GM12878 (cell line): ENCODE measurements around the gene LBX1. TPM values are rescaled to one million over a fixed set of nuclear protein-coding genes. Genes with fewer than 3 reads are reported as not detected.

Source experiments
- ATAC-seq: fragments of 200-7000 bp; cut with Tn5 transposase; 3 replicates; pipeline ENCODE4 v1.9.1; 2020; ENCODE audit warnings: mild to moderate bottlenecking, moderate library complexity
- BruUV-seq: library from RNA; stranded (reverse); fragments of 400-500 nt; replicated peaks from 2 replicates; lab custom pipeline; 2021; lab: Mats Ljungman, UMichigan
- CTCF ChIA-PET: fragments of 300-600 bp; sonication (Branson Sonifier 250); formaldehyde crosslinking; extraction: SDS; loops from one replicate; lab custom pipeline; 2021; ENCODE audit warnings: inconsistent platforms; lab: Yijun Ruan, JAX
- POLR2A ChIA-PET: fragments of 350-600 bp; formaldehyde crosslinking; extraction: SDS; loops from one replicate; lab custom pipeline; 2021; ENCODE audit warnings: inconsistent platforms; lab: Charles Lee
- RAD21 ChIA-PET: fragments of 300-600 bp; sonication (Branson Sonifier 250); formaldehyde crosslinking; loops from one replicate; lab custom pipeline; 2023; ENCODE audit warnings: antibody characterized with exemption; ENCODE audit not compliant: unreplicated experiment; lab: Charles Lee
- SMC1A ChIA-PET: fragments of 300-600 bp; sonication (Branson Sonifier 250); formaldehyde crosslinking; loops from one replicate; lab custom pipeline; 2023; ENCODE audit not compliant: unreplicated experiment, uncharacterized antibody; lab: Charles Lee
- DNase-seq: peaks from one replicate; pipeline ENCODE4 v3.0.0-alpha.2; 2011; ENCODE audit warnings: low read depth, low spot score
- FAIRE-seq: peaks from 3 replicates; lab custom pipeline; 2011; peaks lifted over from hg19 to GRCh38; lab: Jason Lieb, UNC
- H2AFZ ChIP-seq: 2 replicates; pipeline ENCODE4 v1.6.0; 2011; ENCODE audit warnings: low read depth, low read length, control low read depth; ENCODE audit not compliant: control insufficient read depth
- H3K27ac ChIP-seq: 2 replicates; pipeline ENCODE4 v1.5.1; 2011; ENCODE audit warnings: control low read depth; ENCODE audit not compliant: control insufficient read depth, insufficient read depth
- H3K27me3 ChIP-seq, 2 experiments: replicated peaks in 1 of 2; 2 replicates each; pipeline versions ENCODE4 v1.6.0 to v1.6.1; 2011; ENCODE audit warnings: low read length in 1 of 2; ENCODE audit not compliant: control insufficient read depth in 2 of 2, insufficient read depth in 2 of 2
- H3K36me3 ChIP-seq, 2 experiments: 2 replicates each; pipeline ENCODE4 v1.5.1; 2011; ENCODE audit warnings: low read length in 1 of 2; ENCODE audit not compliant: control insufficient read depth in 2 of 2, insufficient read depth in 2 of 2
- H3K4me1 ChIP-seq: 2 replicates; pipeline ENCODE4 v1.6.1; 2011; ENCODE audit warnings: mild to moderate bottlenecking, low read length, moderate library complexity, mixed read lengths; ENCODE audit not compliant: control insufficient read depth, insufficient read depth
- H3K4me2 ChIP-seq: 2 replicates; pipeline ENCODE4 v1.6.0; 2011; ENCODE audit warnings: control low read depth; ENCODE audit not compliant: control insufficient read depth, insufficient read depth
- H3K4me3 ChIP-seq: fragments of 200-600 bp; sonication (generic); 2 replicates; pipeline ENCODE4 v1.5.1; 2016
- H3K79me2 ChIP-seq: 2 replicates; pipeline ENCODE4 v1.6.0; 2011; ENCODE audit warnings: low read length; ENCODE audit not compliant: control insufficient read depth, insufficient read depth
- H3K9ac ChIP-seq: 2 replicates; pipeline ENCODE4 v1.8.0; 2011; ENCODE audit warnings: low read length, control low read depth, mixed read lengths; ENCODE audit not compliant: control insufficient read depth, insufficient read depth
- H3K9me3 ChIP-seq: replicated peaks from 3 replicates; pipeline ENCODE4 v1.5.1; 2011; ENCODE audit warnings: mild to moderate bottlenecking, low read length; ENCODE audit not compliant: control insufficient read depth, insufficient read depth
- H4K20me1 ChIP-seq: 2 replicates; pipeline ENCODE4 v1.6.0; 2011; ENCODE audit not compliant: control insufficient read depth, insufficient read depth
- ASH2L ChIP-seq: fragments of 300-600, 200-600 bp; sonication (generic); IDR thresholded peaks from 2 replicates; pipeline ENCODE4 v1.6.1; 2017; ENCODE audit warnings: low read depth, mild to moderate bottlenecking, borderline replicate concordance
- CTCF ChIP-seq, 3 experiments: IDR thresholded peaks in 2 of 3; conservative IDR thresholded peaks in 1 of 3; 2 replicates each; pipeline ENCODE4 v1.5.1; 2011; ENCODE audit warnings: low read depth in 3 of 3, low read length in 3 of 3, mild to moderate bottlenecking in 3 of 3, control low read depth in 2 of 3, moderate library complexity in 2 of 3, inconsistent platforms in 1 of 3, mixed read lengths in 1 of 3; ENCODE audit not compliant: control insufficient read depth in 2 of 3, insufficient read depth in 1 of 3; ENCODE audit errors: extremely low read depth in 1 of 3
- HDAC6 ChIP-seq: fragments of 200-600 bp; sonication (generic); IDR thresholded peaks from one replicate; pipeline ENCODE4 v1.8.0; 2017; ENCODE audit warnings: antibody characterized with exemption; ENCODE audit not compliant: unreplicated experiment
- IKZF1 ChIP-seq: fragments of 450-650 bp; conservative IDR thresholded peaks from 2 replicates; pipeline ENCODE4 v1.6.1; 2017; ENCODE audit warnings: antibody characterized with exemption, mild to moderate bottlenecking
- IKZF2 ChIP-seq, 2 experiments: fragments of 450-650 bp; IDR thresholded peaks; 2 replicates each; pipeline ENCODE4 v1.6.1; 2017; ENCODE audit warnings: mild to moderate bottlenecking in 2 of 2, moderate library complexity in 2 of 2
- JUNB ChIP-seq: IDR thresholded peaks from 2 replicates; pipeline ENCODE4 v1.6.1; 2016; ENCODE audit warnings: antibody characterized with exemption, mild to moderate bottlenecking
- KDM1A ChIP-seq: fragments of 200-600 bp; sonication (generic); IDR thresholded peaks from 2 replicates; pipeline ENCODE4 v1.6.1; 2016; ENCODE audit warnings: borderline replicate concordance
- MTA2 ChIP-seq: fragments of 450-650 bp; IDR thresholded peaks from 2 replicates; pipeline ENCODE4 v1.6.1; 2016; ENCODE audit warnings: low read depth, mild to moderate bottlenecking, moderate library complexity
- MXI1 ChIP-seq: fragments of 150-350 bp; IDR thresholded peaks from 2 replicates; pipeline ENCODE4 v1.6.1; 2011; ENCODE audit warnings: low read depth, mild to moderate bottlenecking, inconsistent platforms, low read length, improper control_type of control experiment
- NFIC ChIP-seq: IDR thresholded peaks from 2 replicates; pipeline ENCODE4 v1.6.1; 2012; ENCODE audit warnings: low read depth, mild to moderate bottlenecking, inconsistent platforms, low read length, moderate library complexity
- PAX5 ChIP-seq: IDR thresholded peaks from 2 replicates; pipeline ENCODE4 v1.6.1; 2011; ENCODE audit warnings: low read depth, low read length, borderline replicate concordance
- POLR2AphosphoS2 ChIP-seq: IDR thresholded peaks from 2 replicates; pipeline ENCODE4 v1.6.1; 2011; ENCODE audit warnings: low read depth, mild to moderate bottlenecking, low read length, improper control_type of control experiment, moderate library complexity
- POU2F2 ChIP-seq: IDR thresholded peaks from 3 replicates; pipeline ENCODE4 v1.6.1; 2011; ENCODE audit warnings: low read depth, mild to moderate bottlenecking, low read length, borderline replicate concordance
- RBBP5 ChIP-seq: fragments of 200-600 bp; sonication (generic); conservative IDR thresholded peaks from 2 replicates; pipeline ENCODE4 v1.6.1; 2016
- SMC3 ChIP-seq: IDR thresholded peaks from 2 replicates; pipeline ENCODE4 v1.6.1; 2011; ENCODE audit warnings: low read length, improper control_type of control experiment, borderline replicate concordance
- TAF1 ChIP-seq: IDR thresholded peaks from 2 replicates; pipeline ENCODE4 v1.6.1; 2011; ENCODE audit warnings: mild to moderate bottlenecking, low read depth, low read length, borderline replicate concordance
- TCF12 ChIP-seq: IDR thresholded peaks from 2 replicates; pipeline ENCODE4 v1.6.1; 2011; ENCODE audit warnings: low read depth, mild to moderate bottlenecking, low read length
- TCF7 ChIP-seq: IDR thresholded peaks from 2 replicates; pipeline ENCODE4 v1.6.1; 2014; ENCODE audit warnings: antibody characterized with exemption, borderline replicate concordance
- YY1 ChIP-seq: IDR thresholded peaks from 2 replicates; pipeline ENCODE4 v1.6.1; 2011; ENCODE audit warnings: low read depth, mild to moderate bottlenecking, low read length
- ZBTB11 ChIP-seq: fragments of 450-650 bp; formaldehyde crosslinking; IDR thresholded peaks from 2 replicates; pipeline ENCODE4 v1.5.0; 2022; ENCODE audit warnings: mild to moderate bottlenecking, missing genetic modification characterization
- ZNF274 ChIP-seq: IDR thresholded peaks from one replicate; pipeline ENCODE4 v1.8.0; 2011; ENCODE audit not compliant: insufficient read length, insufficient read depth
- WGBS: methylation state at CpG from one replicate; pipeline ENCODE4 v1.1.6; 2016; ENCODE audit warnings: low lambda C conversion rate; ENCODE audit not compliant: insufficient replicate concordance, insufficient coverage; ENCODE audit errors: missing lambda C conversion rate; 5-methylcytosine and 5-hydroxymethylcytosine counted together
- in situ Hi-C: fragments of 300-500 bp; cut with MboI; formaldehyde crosslinking; loops from 9 replicates; pipeline ENCODE4 v1.14.3; 2018; ENCODE audit warnings: mixed read lengths
- intact Hi-C: fragments of 100-400 bp; cut with micrococcal nuclease; formaldehyde crosslinking; loops from one replicate; pipeline ENCODE4 v1.14.2; 2022; ENCODE audit not compliant: unreplicated experiment
- polyA plus RNA-seq, 11 experiments: library from polyadenylated mRNA; depleted of rRNA in 4 of 11; unstranded in 6 of 11; stranded (reverse) in 5 of 11; fragments of >200 nt; fragmentation: Nextera tagmentation in 4 of 11; fragmentation: Illumina TruSeq in 1 of 11; extraction: Ambion mirVana in 4 of 11; extraction: Trizol in 1 of 11; gene quantifications; 1 replicate in 1 of 11; 2 replicates in 10 of 11; pipeline versions ENCODE4 v1.2.1 to v1.2.3, GENCODE V29; 2011 to 2016; ENCODE audit warnings: inconsistent platforms in 2 of 11, missing spikeins in 2 of 11, low read depth in 1 of 11
- total RNA-seq, 4 experiments: library from RNA; depleted of rRNA in 3 of 4; stranded (reverse); fragments of >200 nt in 3 of 4; fragmentation: Illumina TruSeq in 1 of 4; extraction: Trizol in 1 of 4; gene quantifications; 2 replicates each; pipeline versions ENCODE4 v1.2.1 to v1.2.3, GENCODE V29; 2013 to 2021

LBX1 gene
- total and polyA plus RNA-seq, 10 of the 15 experiments (the other 5 are each of a cell fraction or from before 2014, with no cell fraction given), result not detected

- Histone ChIP-seq H3K9me3 (no peaks in the 10 kb centered on the region), H3K79me2 (no peaks in the 10 kb centered on the region), H3K4me2 (no peak overlapping the region), H3K36me3 (no peaks in the 10 kb centered on the region), H3K27me3 (no peaks in the 10 kb centered on the region), H3K4me1 (no peaks in the 10 kb centered on the region), H4K20me1 (no peaks in the 10 kb centered on the region), H3K4me3 (no peak overlapping the region), H3K27ac (no peak overlapping the region), H3K9ac (no peak overlapping the region), H2AFZ (peak overlapping the region; percentile 28)
- 20% methylated on average over 13 of the region's 13 CpGs for WGBS
- no TSS peak for BruUV-seq
- SMC1A ChIA-PET, result interaction anchor here (0.8 to 1.7 kb wide), 5 partner anchors 20 to 295 kb away, joined by 3 to 6 read pairs (median 3); no protein-coding TSS in a partner anchor
- intact Hi-C loops, result loop anchor here (2.0 to 5.0 kb wide), 2 partner anchors 170 to 300 kb away; no protein-coding TSS in a partner anchor
- FAIRE-seq (peak; percentile 54), DNase-seq (no peak), ATAC-seq (peak; percentile 96)
- POLR2A ChIA-PET, result no interaction called here
- RAD21 ChIA-PET, result interaction anchor here (1.2 to 1.8 kb wide), 3 partner anchors 169 to 299 kb away, joined by 3 to 6 read pairs (median 4); no protein-coding TSS in a partner anchor
- in situ Hi-C loops, result no loop called here
- CTCF ChIA-PET, result interaction anchor here (0.6 to 5.6 kb wide), 15 partner anchors 8 to 563 kb away, joined by 3 to 20 read pairs (median 3); no protein-coding TSS in a partner anchor
- TF ChIP-seq TAF1 (no peak), POU2F2 (no peak), ZNF274 (no peak), RBBP5 (no peak), IKZF1 (no peak), SMC3 (peak; percentile 70; the same call in 1 of the 2 replicates), PAX5 (no peak), JUNB (no peak), YY1 (peak; percentile 94), CTCF (IDR thresholded peaks at IDR 0.05 in 2 of 3, conservative IDR thresholded peaks at IDR 0.05 in 1 of 3; ENCODE audit: control insufficient read depth in 2 of 3, extremely low read depth in 1 of 3, insufficient read depth in 1 of 3, low read depth in 3 of 3, low read length in 3 of 3) (peak; percentile 74 to 84 (median 77)), NFIC (no peak), KDM1A (no peak), HDAC6 (no peak), POLR2AphosphoS2 (no peak), ZBTB11 (CRISPR knock-in tag) (no peak), TCF7 (no peak), MXI1 (no peak), TCF12 (no peak), IKZF2 (IDR thresholded peaks at IDR 0.05) (no peak), ASH2L (no peak), MTA2 (no peak)
Observed at GRCh38 chr10:101272229-101272868, 43.1 kb upstream of the LBX1 start.
